Tibial nerve (tissue), 4 donors: ENCODE measurements around the gene CHORDC1.

Experiments
- EP300 ChIP-seq, 2 donors: sonication (generic); formaldehyde crosslinking; IDR thresholded peaks; one replicate each; pipeline ENCODE4 v1.6.1; 2017; ENCODE audit warnings: antibody characterized with exemption in 2 of 2, mild to moderate bottlenecking in 1 of 2
- TF ChIP-seq, protein P1 (sequence below), 5 experiments: fragments of 200-600 bp in 3 of 5; fragments of 450-650 bp in 2 of 5; sonication (generic) in 3 of 5; IDR thresholded peaks; one replicate each; pipeline ENCODE4 v1.5.1; 2016 to 2019; ENCODE audit warnings: antibody characterized with exemption in 5 of 5, mild to moderate bottlenecking in 3 of 5, moderate library complexity in 2 of 5

GRCh38 chr11:90176069-90176468 lies 46.8 kb downstream of the CHORDC1 start:
- TF ChIP-seq, protein P1, sequence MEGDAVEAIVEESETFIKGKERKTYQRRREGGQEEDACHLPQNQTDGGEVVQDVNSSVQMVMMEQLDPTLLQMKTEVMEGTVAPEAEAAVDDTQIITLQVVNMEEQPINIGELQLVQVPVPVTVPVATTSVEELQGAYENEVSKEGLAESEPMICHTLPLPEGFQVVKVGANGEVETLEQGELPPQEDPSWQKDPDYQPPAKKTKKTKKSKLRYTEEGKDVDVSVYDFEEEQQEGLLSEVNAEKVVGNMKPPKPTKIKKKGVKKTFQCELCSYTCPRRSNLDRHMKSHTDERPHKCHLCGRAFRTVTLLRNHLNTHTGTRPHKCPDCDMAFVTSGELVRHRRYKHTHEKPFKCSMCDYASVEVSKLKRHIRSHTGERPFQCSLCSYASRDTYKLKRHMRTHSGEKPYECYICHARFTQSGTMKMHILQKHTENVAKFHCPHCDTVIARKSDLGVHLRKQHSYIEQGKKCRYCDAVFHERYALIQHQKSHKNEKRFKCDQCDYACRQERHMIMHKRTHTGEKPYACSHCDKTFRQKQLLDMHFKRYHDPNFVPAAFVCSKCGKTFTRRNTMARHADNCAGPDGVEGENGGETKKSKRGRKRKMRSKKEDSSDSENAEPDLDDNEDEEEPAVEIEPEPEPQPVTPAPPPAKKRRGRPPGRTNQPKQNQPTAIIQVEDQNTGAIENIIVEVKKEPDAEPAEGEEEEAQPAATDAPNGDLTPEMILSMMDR (IDR thresholded peaks at IDR 0.05): no peak
- TF ChIP-seq EP300 (IDR thresholded peaks at IDR 0.05): no peak
